ENCODE results near the gene C22orf42.
"Not testable (repeated sequence)": the region's sequence is repeated elsewhere in the genome, so short reads cannot be mapped to it uniquely, and the experiment has no call there.

Gene C22orf42

GRCh38 chr22:32183625-32184024 lies 24.5 kb upstream of the C22orf42 start:
- no peak for DNase-seq

DNA sequence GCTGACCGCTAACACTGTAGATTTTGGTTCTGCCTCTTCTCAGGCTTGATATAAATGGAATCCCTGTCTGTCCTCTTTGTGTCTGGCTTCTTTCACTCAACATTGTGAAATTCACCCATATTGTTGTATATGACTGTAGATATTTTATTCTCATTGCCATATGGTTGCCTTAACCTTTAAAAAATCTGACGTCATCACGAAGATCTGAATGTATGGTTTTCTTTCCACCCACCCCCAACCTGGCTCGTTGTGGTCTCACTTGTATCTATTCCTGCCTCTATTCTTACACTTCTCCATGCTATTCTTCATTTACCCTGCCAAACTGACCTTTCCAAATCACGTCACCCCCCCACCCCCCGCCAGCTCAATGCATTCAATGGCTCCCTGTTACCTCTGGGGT lies 21.9 kb upstream of the C22orf42 start:
- no peak for DNase-seq

DNA sequence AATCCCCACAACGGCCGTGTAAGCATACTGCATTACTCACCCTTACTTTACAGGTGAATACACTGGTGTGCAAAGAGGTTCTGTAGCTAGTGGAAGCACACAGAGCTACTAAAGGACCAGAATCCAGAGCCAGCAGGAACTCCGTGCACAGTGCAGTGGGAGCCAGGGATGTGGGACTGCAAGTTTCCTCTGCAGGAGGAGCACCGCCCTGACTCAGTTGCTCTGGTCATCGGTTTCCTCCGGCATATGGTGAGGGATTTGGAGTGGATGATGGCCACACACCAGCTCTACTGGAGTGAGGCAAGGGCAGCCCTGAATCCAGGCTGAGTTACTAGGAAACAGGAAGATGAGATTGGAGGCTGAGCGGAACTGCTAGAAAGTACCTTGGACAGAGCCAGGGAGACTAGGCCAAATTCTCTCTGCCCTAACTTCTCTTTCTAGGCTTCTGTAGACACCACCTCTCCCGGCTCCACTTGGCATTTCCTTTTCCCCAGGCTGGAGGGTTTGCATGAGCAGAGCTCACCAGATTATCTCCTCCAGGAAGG lies 18.2 kb upstream of the C22orf42 start:
- DNase-seq: no peak

DNA sequence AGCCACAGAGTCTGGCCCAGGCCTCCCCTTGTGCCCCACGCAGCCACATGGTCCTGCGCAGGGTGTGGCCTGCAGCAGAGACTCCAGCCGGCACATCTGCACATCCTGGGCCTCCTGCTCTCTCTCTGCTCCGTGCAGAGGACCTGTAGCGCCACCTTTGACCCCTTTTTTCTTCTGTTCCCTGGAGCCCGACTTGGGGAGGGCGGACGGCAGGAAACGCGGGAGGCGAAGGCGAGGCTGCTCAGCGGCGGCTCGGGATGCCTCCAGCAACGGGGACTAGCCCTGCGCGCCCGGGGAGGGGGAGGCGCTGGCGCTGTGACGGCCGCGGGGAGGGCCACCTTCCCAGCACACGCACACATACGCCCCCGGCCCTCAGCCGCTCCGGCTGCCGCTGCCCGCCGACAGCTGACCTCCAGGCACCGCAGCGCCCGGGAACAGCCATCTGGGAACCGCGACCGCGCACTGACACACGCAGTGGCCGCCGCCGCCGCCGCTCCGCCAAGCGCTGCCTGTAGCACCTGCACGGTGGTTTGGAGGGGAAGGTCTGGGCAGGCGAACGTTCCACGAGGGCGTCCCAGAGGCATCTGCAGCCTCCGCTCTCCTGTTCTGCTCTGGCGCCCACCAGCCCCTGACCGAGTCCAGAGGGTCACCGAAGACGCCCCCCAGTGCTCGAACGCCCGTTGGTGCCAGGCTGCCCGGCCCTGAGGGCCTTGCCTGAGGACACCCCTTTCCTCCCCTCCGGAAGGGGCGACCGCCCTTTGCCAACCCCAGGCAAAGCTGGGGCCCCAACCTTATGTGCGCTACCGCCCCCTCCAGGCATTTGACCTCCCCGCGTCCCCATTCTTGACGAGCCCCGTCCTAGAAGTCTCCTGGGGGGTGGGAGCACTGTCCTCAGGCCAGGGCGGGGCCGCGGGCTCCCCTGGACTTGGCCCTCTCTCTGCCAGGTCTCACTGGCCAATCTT lies 16.9 kb upstream of the C22orf42 start:
- peak in 1 of 2 experiments; percentile 28 for DNase-seq

- no peak for DNase-seq
Measured at GRCh38 chr22:32175115-32175514, 16.0 kb upstream of the C22orf42 start.

GRCh38 chr22:32165681-32166080 lies 6.6 kb upstream of the C22orf42 start:
- no peak for DNase-seq

DNA sequence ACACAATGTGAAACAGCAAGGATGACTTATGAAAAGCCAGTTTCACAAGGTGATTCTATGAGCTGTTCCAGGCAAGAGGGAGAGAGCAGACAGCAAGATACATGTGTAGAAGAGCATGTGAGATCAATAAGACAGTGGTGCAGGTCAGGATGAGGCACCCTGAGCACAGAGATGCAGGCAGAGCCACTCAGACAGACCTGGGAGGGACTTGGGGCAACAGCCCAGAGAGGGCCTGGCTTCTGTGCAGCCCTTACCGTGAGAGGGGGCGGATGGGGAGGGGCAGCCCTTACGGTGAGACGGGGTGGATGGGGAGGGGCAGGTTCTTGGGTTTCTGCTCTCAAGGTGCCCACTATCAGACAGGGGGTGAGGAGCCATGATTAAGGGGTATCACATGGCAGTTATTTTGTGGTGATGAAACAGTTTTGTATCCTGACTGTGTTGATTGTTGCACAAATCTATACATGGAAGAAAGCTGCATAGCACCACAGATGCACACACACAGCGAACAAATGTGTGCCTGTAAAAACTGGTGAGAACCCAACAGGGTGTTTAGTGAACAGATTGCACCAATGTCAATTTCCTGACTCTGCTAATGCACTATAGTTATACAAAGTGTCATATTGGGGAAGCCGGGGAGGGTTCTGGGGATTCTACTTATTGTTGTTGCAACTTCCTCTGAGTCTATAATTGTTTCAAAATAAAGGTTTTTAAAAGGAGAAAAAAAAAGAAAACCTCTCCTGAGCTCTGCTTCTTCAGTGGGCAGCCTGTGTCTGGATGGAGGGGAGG lies 5.2 kb upstream of the C22orf42 start:
- DNase-seq: no peak

DNA sequence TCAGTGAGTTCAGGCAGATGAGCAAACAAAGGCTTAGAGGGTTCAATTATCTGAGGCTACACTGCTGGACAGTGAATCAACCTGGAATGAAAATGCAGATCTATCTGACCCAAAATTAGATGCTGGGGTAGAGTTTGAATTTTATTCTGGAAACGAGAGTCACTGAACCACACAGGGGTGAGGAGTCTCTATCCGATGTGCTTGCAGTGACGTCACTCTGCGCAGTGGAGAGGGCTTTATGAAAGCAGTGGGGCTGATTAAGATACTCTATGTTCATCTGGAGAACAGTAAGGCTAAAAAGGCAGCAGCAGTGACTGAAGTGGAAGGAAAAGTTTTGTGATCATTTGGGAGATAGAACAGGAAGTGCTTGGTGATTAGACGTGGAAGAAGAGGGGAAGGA lies 1.3 kb upstream of the C22orf42 start:
- DNase-seq: not testable (repeated sequence)

DNA sequence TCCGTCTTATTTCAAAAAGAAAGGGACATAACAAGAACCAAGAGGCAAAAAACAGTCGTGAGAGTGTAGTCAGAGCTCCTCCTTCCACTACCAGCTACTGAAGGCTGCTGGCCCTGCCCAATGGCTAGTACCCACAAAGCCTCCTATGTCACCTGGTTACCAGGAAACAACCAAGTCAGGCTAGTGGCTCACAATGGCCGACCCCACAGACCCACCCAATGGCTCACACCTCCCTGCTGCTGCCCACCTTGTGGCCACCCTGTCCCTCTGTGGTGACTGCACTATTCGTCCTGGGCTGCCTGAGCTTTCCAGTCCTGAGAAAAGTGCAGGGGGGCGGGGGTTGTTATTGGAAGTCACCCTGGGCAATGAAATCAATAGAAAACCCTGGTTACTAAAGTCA lies 1.5 kb downstream of the C22orf42 start:
- DNase-seq: not testable (repeated sequence)

DNA sequence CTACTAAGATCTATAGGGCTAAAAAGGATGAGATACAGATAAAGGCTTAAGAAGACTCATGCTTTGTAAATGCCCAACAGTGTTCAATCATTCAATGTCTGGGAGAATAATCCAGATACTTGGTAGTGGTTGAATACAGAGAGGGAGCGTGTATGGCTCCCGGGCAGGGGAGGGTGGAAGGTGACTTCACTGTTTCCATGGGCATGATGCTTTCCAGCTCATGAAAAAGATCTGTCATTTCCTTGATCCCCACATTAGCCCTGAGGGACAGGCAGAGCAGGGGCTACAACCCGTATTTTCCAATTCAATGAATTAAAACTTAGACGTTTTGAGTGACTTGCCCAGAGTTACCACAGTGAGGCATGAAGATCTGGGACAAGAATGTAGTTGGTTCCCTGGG lies 4.4 kb downstream of the C22orf42 start:
- not testable (repeated sequence) for DNase-seq

- not testable (repeated sequence) for DNase-seq
Measured at GRCh38 chr22:32151641-32152040, 7.5 kb downstream of the C22orf42 start.

DNA sequence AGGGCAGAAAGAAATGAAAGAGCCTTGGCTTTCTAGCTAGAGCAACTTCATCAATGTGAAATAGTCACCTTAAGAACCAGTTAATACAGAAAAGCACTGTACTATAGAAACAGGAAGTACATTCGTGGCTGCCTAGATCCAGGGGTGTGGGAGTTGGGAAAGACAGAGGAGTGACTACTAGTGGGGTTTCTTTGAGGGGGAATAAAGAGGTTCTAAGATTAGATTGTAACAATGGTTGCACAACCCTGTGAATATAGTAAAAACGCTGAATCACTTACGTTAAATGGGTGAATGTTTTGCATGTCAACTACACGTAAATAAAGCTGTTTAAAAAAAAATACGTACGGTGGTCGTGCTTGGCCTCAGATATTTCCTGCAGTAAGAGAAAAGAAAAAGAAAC lies 8.5 kb downstream of the C22orf42 start:
- DNase-seq: not testable (repeated sequence)

DNA sequence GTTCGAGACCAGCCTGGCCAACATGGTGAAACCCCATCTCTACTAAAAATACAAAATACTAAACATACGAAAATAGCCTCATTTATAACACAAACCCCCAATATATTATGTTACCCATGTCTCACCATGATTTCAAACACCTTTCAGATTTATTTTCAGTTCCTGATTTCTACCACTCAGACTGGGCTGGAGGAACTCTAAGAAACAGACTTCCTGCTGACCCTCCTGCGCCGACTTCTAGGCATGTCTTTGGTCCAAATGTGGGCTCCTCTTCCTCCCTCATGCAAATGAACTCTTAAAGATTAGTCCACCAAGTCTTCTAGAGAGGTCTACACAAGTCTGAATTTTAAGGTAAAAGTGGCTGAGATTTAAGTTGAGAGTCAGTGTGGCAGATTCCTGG lies 10.7 kb downstream of the C22orf42 start:
- DNase-seq: not testable (repeated sequence)

GRCh38 chr22:32147128-32147527 lies 12.0 kb downstream of the C22orf42 start:
- DNase-seq: not testable (repeated sequence)

DNA sequence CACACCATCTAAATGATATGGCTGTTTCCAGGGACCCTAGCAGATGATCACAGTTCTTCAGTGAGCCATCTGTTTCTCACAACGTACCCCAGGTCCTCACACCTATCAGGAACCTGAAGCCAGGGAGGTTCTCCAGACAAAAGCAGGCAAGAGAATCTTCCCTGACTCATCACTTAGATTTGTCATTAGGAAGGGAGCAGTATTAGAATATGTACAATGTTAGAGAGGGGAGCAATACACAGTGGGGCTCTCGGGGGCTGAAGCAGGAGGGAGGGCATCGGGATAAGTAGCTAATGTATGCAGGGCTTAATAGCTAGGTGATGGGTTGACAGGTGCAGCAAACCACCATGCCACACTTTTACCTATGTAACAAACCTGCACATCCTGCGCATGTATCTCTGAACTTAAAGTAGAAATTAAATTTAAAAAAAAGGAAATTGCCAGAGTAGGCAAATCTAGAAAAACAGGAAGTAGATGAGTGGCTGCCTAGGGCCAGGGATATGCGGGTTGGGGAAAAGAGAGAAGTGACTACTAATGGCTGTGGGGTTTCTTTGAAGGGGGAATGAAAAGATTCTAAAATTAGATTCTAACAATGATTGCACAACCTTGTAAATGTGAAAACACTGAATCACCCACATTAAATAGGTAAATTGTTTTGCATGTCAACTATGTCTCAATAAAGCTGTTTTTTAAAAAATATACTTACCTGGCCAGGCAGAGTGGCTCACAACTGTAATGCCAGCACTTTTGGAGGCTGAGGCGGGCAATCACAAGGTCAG lies 14.4 kb downstream of the C22orf42 start:
- no peak for DNase-seq

- peak; percentile 45 to 55 for DNase-seq
Measured at GRCh38 chr22:32142600-32142999, 16.5 kb downstream of the C22orf42 start.

DNA sequence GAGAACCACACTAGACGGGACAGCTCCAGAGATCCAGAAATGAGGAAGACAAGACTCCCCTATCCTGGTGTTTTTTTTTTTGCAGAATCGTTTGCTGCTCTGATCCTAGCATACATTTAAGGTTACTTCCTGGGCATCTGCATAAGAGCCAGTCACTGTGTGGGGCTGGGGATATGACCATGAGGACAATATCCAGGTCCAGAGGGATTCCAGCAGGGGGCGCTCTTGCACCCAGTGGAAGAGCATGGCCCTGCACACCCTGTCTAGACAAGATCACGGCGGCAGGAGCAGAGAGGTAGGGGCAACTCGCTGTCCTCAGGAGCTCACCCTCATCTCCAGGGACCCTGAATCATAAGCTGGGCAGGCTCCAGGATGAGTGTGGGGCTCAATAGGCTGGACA lies 18.4 kb downstream of the C22orf42 start:
- DNase-seq: peak in 1 of 2 experiments; percentile 35

DNA sequence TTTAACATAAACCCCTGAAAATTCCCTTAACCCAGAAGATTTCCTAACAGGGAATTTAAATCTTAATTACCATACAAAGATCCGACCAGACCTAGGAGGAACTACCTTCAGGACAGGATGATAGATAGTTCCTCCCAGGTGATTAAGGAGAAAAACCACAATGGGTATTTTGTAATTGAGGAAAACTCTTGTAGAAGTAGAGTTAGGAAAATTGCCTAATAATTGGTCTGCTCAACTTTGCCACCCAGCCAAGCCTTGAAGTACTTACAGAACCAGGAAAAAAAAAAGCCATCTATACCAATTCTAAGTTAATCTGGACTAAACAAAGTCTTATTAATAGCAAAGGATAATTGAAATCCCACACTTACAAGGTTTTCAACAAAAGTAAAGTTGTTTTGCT lies 20.5 kb downstream of the C22orf42 start:
- DNase-seq: not testable (repeated sequence)

DNA sequence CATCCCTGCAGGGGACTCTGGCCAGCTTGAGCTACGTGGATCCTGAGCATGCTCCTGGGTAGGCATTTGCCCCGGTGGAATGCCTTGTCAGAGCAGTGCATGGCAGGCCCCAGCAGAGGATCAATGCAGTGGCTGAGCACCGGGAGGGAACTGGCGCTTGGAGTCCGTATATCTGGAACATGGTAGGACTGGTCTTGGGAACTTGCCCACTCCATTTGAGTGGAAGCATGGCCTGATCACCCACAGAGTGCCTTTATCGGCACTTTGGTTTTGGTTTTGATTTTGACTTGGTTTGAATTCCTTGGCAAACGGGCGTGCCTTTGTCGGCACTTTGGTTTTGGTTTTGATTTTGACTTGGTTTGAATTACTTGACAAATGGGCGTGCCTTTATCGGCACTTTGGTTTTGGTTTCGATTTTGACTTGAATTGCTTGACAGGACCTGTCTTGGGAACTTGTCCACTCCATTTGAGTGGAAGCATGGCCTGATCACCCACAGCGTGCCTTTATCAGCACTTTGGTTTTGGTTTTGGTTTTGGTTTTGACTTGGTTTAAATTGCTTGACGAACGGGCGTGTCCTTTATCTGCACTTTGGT lies 21.3 kb downstream of the C22orf42 start:
- peak; percentile 68 to 69 for DNase-seq

GRCh38 chr22:32136881-32137280 lies 22.2 kb downstream of the C22orf42 start:
- not testable (repeated sequence) for DNase-seq

DNA sequence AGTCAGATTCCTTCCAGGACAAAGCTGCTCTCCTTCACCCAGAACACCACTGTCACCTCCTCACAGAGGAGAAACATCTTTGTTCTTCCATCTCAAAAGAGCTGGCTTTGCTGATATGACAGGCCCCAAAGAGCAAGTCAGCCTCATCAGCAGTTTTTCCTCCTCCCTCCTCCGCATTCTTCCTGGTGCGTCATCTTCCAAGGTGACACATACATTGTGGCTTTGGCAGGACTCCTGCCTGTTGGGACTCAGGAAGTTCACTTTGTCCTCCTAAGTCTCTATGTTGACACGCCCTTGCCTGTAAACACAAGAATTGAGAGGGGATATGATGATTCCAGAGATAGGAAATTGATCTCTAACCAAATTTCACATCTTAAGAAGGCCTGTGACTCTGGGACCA lies 23.1 kb downstream of the C22orf42 start:
- not testable (repeated sequence) for DNase-seq

DNA sequence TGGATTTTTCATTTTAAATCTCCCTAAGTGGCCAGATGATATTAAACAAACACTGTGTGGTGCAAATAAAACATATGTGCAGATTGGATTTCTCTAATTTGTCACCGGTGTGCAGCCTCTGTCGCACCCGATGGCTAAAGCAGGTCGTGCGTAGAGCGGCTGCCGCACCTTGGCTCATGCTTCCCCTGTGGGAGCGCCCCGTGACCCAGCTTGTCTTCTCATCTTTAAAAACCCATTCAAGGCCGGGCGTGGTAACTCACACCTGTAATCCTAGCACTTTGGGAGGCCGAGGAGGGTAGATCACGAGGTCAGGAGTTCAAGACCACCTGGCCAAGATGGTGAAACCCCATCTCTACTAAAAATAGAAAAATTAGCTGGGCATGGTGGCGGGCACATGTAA lies 24.3 kb downstream of the C22orf42 start:
- DNase-seq: not testable (repeated sequence)
